Skeletal muscle satellite cell (primary cell): ENCODE measurements around the gene TPMT.

Source experiments
- H3K27me3 ChIP-seq: 2 replicates; pipeline ENCODE4 v1.7.0; 2013; ENCODE audit warnings: low read length; ENCODE audit not compliant: control insufficient read depth, insufficient read depth
- H3K36me3 ChIP-seq: 2 replicates; pipeline ENCODE4 v1.7.0; 2013; ENCODE audit warnings: mild to moderate bottlenecking, control low read depth, low read length; ENCODE audit not compliant: insufficient read depth
- H3K4me1 ChIP-seq: 2 replicates; pipeline ENCODE4 v1.7.0; 2013; ENCODE audit warnings: low read length; ENCODE audit not compliant: control insufficient read depth, insufficient read depth
- H3K4me2 ChIP-seq: 2 replicates; pipeline ENCODE4 v1.7.0; 2013; ENCODE audit warnings: mild to moderate bottlenecking, low read length
- H3K4me3 ChIP-seq: 2 replicates; pipeline ENCODE4 v1.7.0; 2013; ENCODE audit warnings: low read length
- H3K9ac ChIP-seq: 2 replicates; pipeline ENCODE4 v1.7.0; 2013; ENCODE audit warnings: mild to moderate bottlenecking, low read depth, low read length, moderate library complexity
- H3K9me3 ChIP-seq: replicated peaks from 2 replicates; pipeline ENCODE4 v1.7.0; 2013; ENCODE audit warnings: mild to moderate bottlenecking, control low read depth, low read length

TPMT gene

GRCh38 chr6:18136260-18136659, 18.6 kb downstream of the TPMT start:
- Histone ChIP-seq H3K27me3 (no peaks in the 10 kb centered on the region), H3K4me2 (no peak overlapping the region), H3K9ac (no peak overlapping the region), H3K4me1 (no peaks in the 10 kb centered on the region), H3K4me3 (no peak overlapping the region), H3K9me3 (no peaks in the 10 kb centered on the region), H3K36me3 (peaks cover 20% of the 10 kb centered on the region)

- H3K36me3 ChIP-seq: peaks cover 20% of the 10 kb centered on the region
- H3K9ac ChIP-seq: no peak overlapping the region
- H3K4me1 ChIP-seq: no peaks in the 10 kb centered on the region
- no peak overlapping the region for H3K4me2 ChIP-seq
- H3K9me3 ChIP-seq: no peaks in the 10 kb centered on the region
- H3K27me3 ChIP-seq: no peaks in the 10 kb centered on the region
- no peak overlapping the region for H3K4me3 ChIP-seq
Observed at GRCh38 chr6:18135171-18135570, 19.7 kb downstream of the TPMT start.

- Histone ChIP-seq H3K9ac (no peak overlapping the region), H3K4me3 (no peak overlapping the region), H3K4me1 (no peaks in the 10 kb centered on the region), H3K27me3 (no peaks in the 10 kb centered on the region), H3K9me3 (no peaks in the 10 kb centered on the region), H3K36me3 (peaks cover 7% of the 10 kb centered on the region), H3K4me2 (no peak overlapping the region)
Observed at GRCh38 chr6:18132346-18132745, 22.5 kb downstream of the TPMT start.

GRCh38 chr6:18126121-18126520, 28.8 kb downstream of the TPMT start:
- H3K9ac ChIP-seq: no peak overlapping the region
- no peaks in the 10 kb centered on the region for H3K27me3 ChIP-seq
- H3K36me3 ChIP-seq: no peaks in the 10 kb centered on the region
- H3K9me3 ChIP-seq: no peaks in the 10 kb centered on the region
- H3K4me1 ChIP-seq: peaks cover 11% of the 10 kb centered on the region
- H3K4me3 ChIP-seq: no peak overlapping the region
- no peak overlapping the region for H3K4me2 ChIP-seq

- no peaks in the 10 kb centered on the region for H3K36me3 ChIP-seq
- H3K9ac ChIP-seq: peak within 1 kb of the TSS; percentile 3
- no peaks in the 10 kb centered on the region for H3K9me3 ChIP-seq
- H3K27me3 ChIP-seq: no peaks in the 10 kb centered on the region
- peak within 1 kb of the TSS; percentile 78 for H3K4me3 ChIP-seq
- peaks cover 11% of the 10 kb centered on the region for H3K4me1 ChIP-seq
- peak within 1 kb of the TSS; percentile 94 for H3K4me2 ChIP-seq
Observed at GRCh38 chr6:18122128-18123093, 32.5 kb downstream of the TPMT start, which contains the start of gene NHLRC1. TSS of gene NHLRC1 (minus strand) at chr6:18122677. CDS start at chr6:18122606, 71 bp downstream.

- Histone ChIP-seq H3K4me3 (peak overlapping the region; percentile 78), H3K4me2 (peak overlapping the region; percentile 94), H3K27me3 (no peaks in the 10 kb centered on the region), H3K9ac (no peak overlapping the region), H3K36me3 (no peaks in the 10 kb centered on the region), H3K9me3 (no peaks in the 10 kb centered on the region), H3K4me1 (peaks cover 11% of the 10 kb centered on the region)
Observed at GRCh38 chr6:18121580-18122127, 33.2 kb downstream of the TPMT start.

GRCh38 chr6:18119236-18119635, 35.6 kb downstream of the TPMT start:
- Histone ChIP-seq H3K4me1 (peaks cover 11% of the 10 kb centered on the region), H3K36me3 (no peaks in the 10 kb centered on the region), H3K9ac (no peak overlapping the region), H3K4me3 (no peak overlapping the region), H3K4me2 (no peak overlapping the region), H3K9me3 (no peaks in the 10 kb centered on the region), H3K27me3 (no peaks in the 10 kb centered on the region)

- no peaks in the 10 kb centered on the region for H3K9me3 ChIP-seq
- H3K9ac ChIP-seq: no peak overlapping the region
- no peak overlapping the region for H3K4me2 ChIP-seq
- peaks cover 11% of the 10 kb centered on the region for H3K4me1 ChIP-seq
- H3K36me3 ChIP-seq: no peaks in the 10 kb centered on the region
- no peaks in the 10 kb centered on the region for H3K27me3 ChIP-seq
- H3K4me3 ChIP-seq: no peak overlapping the region
Observed at GRCh38 chr6:18118330-18118729, 36.5 kb downstream of the TPMT start.

- H3K27me3 ChIP-seq: no peaks in the 10 kb centered on the region
- no peaks in the 10 kb centered on the region for H3K36me3 ChIP-seq
- H3K9me3 ChIP-seq: no peaks in the 10 kb centered on the region
- peaks cover 3% of the 10 kb centered on the region for H3K4me1 ChIP-seq
- no peak overlapping the region for H3K4me3 ChIP-seq
- no peak overlapping the region for H3K4me2 ChIP-seq
- no peak overlapping the region for H3K9ac ChIP-seq
Observed at GRCh38 chr6:18117136-18117535, 37.7 kb downstream of the TPMT start.

GRCh38 chr6:18115356-18115755, 39.5 kb downstream of the TPMT start:
- Histone ChIP-seq H3K4me1 (no peaks in the 10 kb centered on the region), H3K4me2 (no peak overlapping the region), H3K9me3 (no peaks in the 10 kb centered on the region), H3K36me3 (no peaks in the 10 kb centered on the region), H3K27me3 (no peaks in the 10 kb centered on the region), H3K9ac (no peak overlapping the region), H3K4me3 (no peak overlapping the region)

- Histone ChIP-seq H3K4me1 (no peaks in the 10 kb centered on the region), H3K9ac (no peak overlapping the region), H3K4me2 (no peak overlapping the region), H3K36me3 (no peaks in the 10 kb centered on the region), H3K27me3 (no peaks in the 10 kb centered on the region), H3K4me3 (no peak overlapping the region), H3K9me3 (no peaks in the 10 kb centered on the region)
Observed at GRCh38 chr6:18110162-18110561, 44.7 kb downstream of the TPMT start.
